ENCODE measurements around the gene OR6C76. TPM values are rescaled to one million over a fixed set of nuclear protein-coding genes. Genes with fewer than 3 reads are reported as not detected.

OR6C76 gene
- total RNA-seq = not detected

- Mint-ChIP-seq H3K27me3 (peaks cover 13% of the 10 kb centered on the region), H3K4me1 (ENCODE audit: low read depth) (no peaks in the 10 kb centered on the region), H3K4me3 (no peak within 1 kb of the TSS), H3K36me3 (ENCODE audit: low read depth) (no peaks in the 10 kb centered on the region), H3K9me3 (no peaks in the 10 kb centered on the region), H3K27ac (no peak within 1 kb of the TSS)
- ChIA-PET CTCF (no interaction called here), POLR2A (no interaction called here)
- intact Hi-C loops (cut with micrococcal nuclease) = no loop called here
- DNase-seq (no peak), ATAC-seq (no peak)
- no peak for TF ChIP-seq CTCF (IDR thresholded peaks at IDR 0.05)
Observed at GRCh38 chr12:55425954-55426353, at the start of gene OR6C76. OR6C76 (plus strand) TSS chr12:55426254; CDS start chr12:55426254, 0 bp downstream.

DNA sequence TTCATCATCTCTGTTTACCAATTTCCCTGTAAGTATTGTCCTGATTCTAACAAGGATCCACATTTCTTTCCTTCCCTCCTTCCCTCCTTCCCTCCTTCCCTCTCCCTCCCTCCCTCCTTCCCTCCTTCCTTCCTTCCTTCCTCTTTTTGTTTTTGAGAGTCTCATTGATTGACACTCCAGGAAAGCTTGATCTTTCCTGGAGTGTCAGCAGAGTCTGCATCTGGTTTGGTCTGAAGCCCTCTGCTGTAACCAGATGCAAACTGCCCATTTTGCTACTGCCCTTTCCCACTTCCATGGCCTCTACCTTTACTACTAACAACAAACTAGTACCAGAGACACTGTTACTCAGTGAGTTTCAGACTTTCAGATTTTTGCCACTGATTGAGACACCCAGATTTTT lies 40.2 kb upstream of the OR6C76 start:
- Mint-ChIP-seq H3K9me3 (no peaks in the 10 kb centered on the region), H3K27me3 (peaks cover 8% of the 10 kb centered on the region), H3K4me1 (ENCODE audit: low read depth) (no peaks in the 10 kb centered on the region), H3K27ac (no peak overlapping the region), H3K4me3 (no peak overlapping the region), H3K36me3 (ENCODE audit: low read depth) (no peaks in the 10 kb centered on the region)
- CTCF ChIA-PET = no interaction called here
- TF ChIP-seq CTCF (IDR thresholded peaks at IDR 0.05) = no peak
- intact Hi-C loops (cut with micrococcal nuclease) = no loop called here
- DNase-seq = no peak
- no peak for ATAC-seq
- POLR2A ChIA-PET = no interaction called here

DNA sequence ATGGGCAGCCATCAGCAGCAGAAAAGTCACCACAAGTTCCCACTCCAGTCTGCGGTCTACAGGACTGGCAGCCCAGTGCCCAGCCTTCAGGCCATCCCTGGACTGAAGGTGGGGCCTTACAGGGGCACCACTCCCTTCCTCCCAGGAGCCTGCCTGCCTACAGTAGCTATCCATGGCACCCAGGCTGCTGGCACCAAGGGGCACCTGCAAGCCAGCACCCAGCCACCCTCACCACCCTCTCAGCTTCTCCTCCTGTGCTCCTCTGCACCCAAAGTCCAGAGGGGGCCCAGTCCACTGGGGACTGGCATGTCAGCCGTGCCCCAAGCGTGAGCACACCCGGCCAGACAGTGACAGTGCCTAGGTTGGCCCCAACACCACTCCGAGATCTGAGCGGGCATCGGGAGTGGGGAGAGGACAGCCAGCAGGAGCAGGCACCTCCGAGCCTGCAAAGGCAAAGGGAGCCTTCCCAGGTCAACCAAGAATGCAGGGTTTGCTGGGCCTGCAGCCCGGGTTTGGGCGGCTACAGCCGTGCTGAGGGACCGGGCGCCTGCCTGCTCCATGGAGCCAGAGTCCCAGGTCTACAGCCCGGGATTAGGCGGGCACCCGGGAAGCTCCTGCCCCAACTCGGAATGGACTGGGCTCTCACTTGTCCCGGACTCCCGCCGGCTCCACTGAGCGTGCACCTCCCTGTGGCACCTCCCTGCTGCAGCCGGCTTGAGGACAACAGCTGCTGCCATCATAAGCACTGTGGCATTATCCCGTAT lies 33.8 kb upstream of the OR6C76 start:
- Mint-ChIP-seq H3K4me3 (no peak overlapping the region), H3K4me1 (ENCODE audit: low read depth) (no peaks in the 10 kb centered on the region), H3K27ac (no peak overlapping the region), H3K36me3 (ENCODE audit: low read depth) (no peaks in the 10 kb centered on the region), H3K27me3 (peaks cover 6% of the 10 kb centered on the region), H3K9me3 (no peaks in the 10 kb centered on the region)
- no peak for ATAC-seq
- DNase-seq = no peak
- intact Hi-C loops (cut with micrococcal nuclease) = no loop called here
- ChIA-PET CTCF (no interaction called here), POLR2A (no interaction called here)
- TF ChIP-seq CTCF (IDR thresholded peaks at IDR 0.05) = no peak

DNA sequence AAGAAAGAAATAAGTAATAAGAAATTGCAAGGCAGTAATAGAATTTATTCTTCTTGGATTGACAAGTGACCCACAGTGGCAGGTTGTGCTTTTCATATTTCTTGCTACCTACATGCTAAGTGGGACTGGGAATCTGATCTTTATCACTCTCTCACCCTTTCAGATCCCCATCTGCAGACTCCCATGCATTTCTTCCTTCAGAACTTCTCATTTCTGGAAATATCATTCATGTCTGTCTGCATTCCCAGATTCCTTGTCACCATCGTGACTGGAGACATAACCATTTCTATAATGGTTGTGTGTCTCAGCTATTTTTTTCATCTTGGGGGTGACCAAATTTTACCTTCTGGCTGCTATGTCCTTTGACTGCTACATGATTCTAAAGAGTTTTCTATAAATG lies 29.7 kb upstream of the OR6C76 start:
- CTCF ChIA-PET = no interaction called here
- Mint-ChIP-seq H3K4me1 (ENCODE audit: low read depth) (no peaks in the 10 kb centered on the region), H3K9me3 (no peaks in the 10 kb centered on the region), H3K27ac (no peak overlapping the region), H3K4me3 (no peak overlapping the region), H3K27me3 (peaks cover 22% of the 10 kb centered on the region), H3K36me3 (ENCODE audit: low read depth) (no peaks in the 10 kb centered on the region)
- ATAC-seq = no peak
- POLR2A ChIA-PET = no interaction called here
- no peak for DNase-seq
- intact Hi-C loops (cut with micrococcal nuclease) = no loop called here
- TF ChIP-seq CTCF (IDR thresholded peaks at IDR 0.05) = no peak

DNA sequence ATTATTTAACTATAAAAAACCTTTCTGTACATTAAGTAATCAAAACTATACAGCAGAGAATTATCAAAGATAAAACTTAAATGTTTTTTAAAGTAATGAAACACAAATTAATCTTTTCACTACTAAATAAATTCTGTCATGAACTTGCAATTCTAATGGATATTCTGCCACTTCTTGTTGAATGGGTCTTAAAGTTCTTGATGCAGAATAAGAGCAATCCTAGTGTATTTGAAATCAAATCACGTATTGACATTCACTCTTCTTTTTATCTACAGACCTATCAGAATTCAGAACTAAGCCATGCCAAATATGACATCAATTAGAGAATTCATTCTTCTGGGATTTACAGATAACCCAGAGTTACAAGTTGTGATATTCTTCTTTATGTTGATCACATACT lies 25.8 kb upstream of the OR6C76 start, which contains the start of gene OR6C65:
Gene OR6C65 (plus strand): TSS at position 301 of the 400 bp plus-strand sequence. CDS start 0 bp downstream, at position 301.
- intact Hi-C loops (cut with micrococcal nuclease) = no loop called here
- Mint-ChIP-seq H3K27ac (no peak within 1 kb of the TSS), H3K4me1 (ENCODE audit: low read depth) (no peaks in the 10 kb centered on the region), H3K36me3 (ENCODE audit: low read depth) (no peaks in the 10 kb centered on the region), H3K4me3 (no peak within 1 kb of the TSS), H3K27me3 (peaks cover 23% of the 10 kb centered on the region), H3K9me3 (no peaks in the 10 kb centered on the region)
- no peak for DNase-seq
- ChIA-PET CTCF (no interaction called here), POLR2A (no interaction called here)
- no peak for TF ChIP-seq CTCF (IDR thresholded peaks at IDR 0.05)
- ATAC-seq = no peak
